Heart right ventricle (tissue), 16 donors: Measurements from ENCODE around the gene NF1. TPM values are rescaled to one million over a fixed set of nuclear protein-coding genes. Genes with fewer than 3 reads are reported as not detected.

ENCODE experiments used
- ATAC-seq, 8 donors: fragments of 200-7000 bp; cut with Tn5 transposase; one replicate each; pipeline ENCODE4 v1.9.1; 2020; ENCODE audit warnings: mild to moderate bottlenecking in 8 of 8, moderate library complexity in 8 of 8, moderate number of reproducible peaks in 1 of 8
- DNase-seq, 2 donors: peaks; one replicate each; pipeline ENCODE4 v3.0.0-alpha.2; 2020
- H3K27ac ChIP-seq, 10 donors: fragments of 200-600 bp; sonication (generic) in 2 of 10; one replicate each; pipeline versions ENCODE4 v1.5.0 to v1.8.0; 2020 to 2022; ENCODE audit warnings: mild to moderate bottlenecking in 3 of 10
- H3K27me3 ChIP-seq, 7 donors: fragments of 200-600 bp; one replicate each; pipeline ENCODE4 v1.8.0; 2021 to 2022; ENCODE audit warnings: mild to moderate bottlenecking in 2 of 7
- H3K36me3 ChIP-seq, 9 donors: fragments of 200-600 bp; sonication (generic) in 1 of 9; one replicate each; pipeline versions ENCODE4 v1.5.0 to v1.8.0; 2020 to 2022; ENCODE audit warnings: mild to moderate bottlenecking in 2 of 9
- H3K4me1 ChIP-seq, 9 donors: fragments of 200-600 bp; sonication (generic) in 1 of 9; one replicate each; pipeline versions ENCODE4 v1.5.0 to v1.8.0; 2020 to 2022; ENCODE audit warnings: mild to moderate bottlenecking in 4 of 9
- H3K4me3 ChIP-seq, 10 donors: fragments of 200-600 bp; sonication (generic) in 2 of 10; one replicate each; pipeline versions ENCODE4 v1.5.0 to v1.8.0; 2020 to 2022; ENCODE audit warnings: mild to moderate bottlenecking in 7 of 10, moderate library complexity in 2 of 10
- H3K9me3 ChIP-seq, 11 donors: fragments of 200-600 bp in 10 of 11; sonication (generic) in 2 of 11; one replicate each; pipeline versions ENCODE4 v1.5.0 to v1.8.0; 2013 to 2022; ENCODE audit warnings: mild to moderate bottlenecking in 2 of 11, control low read depth in 1 of 11, moderate library complexity in 1 of 11
- WGBS, 2 donors: extraction: QIAGEN DNeasy Blood & Tissue Kit; methylation state at CpG; one replicate each; pipeline ENCODE4 v1.1.7; 2013; ENCODE audit warnings: inconsistent platforms in 1 of 2; 5-methylcytosine and 5-hydroxymethylcytosine counted together
- intact Hi-C, 10 donors: fragments of 100-400 bp; cut with DNase I; formaldehyde crosslinking; loops; one replicate each; pipeline versions ENCODE4 v1.11.1 to v1.14.2; 2022
- polyA plus RNA-seq, 2 donors: library from polyadenylated mRNA; stranded (reverse); fragments of 200-250 nt; gene quantifications; one replicate each; pipeline ENCODE4 v1.2.3, GENCODE V29; 2013
- total RNA-seq, 10 donors: library from RNA; stranded (reverse); fragmentation: NEBNext Ultra II Directional in 3 of 10; extraction: Animal tissue kit (Norgen Biotek cat#: 25700) in 3 of 10; gene quantifications; one replicate each; pipeline versions ENCODE4 v1.2.1 to v1.2.4, GENCODE V29; 2021 to 2023
- TF ChIP-seq, protein P1 (sequence below), 9 donors: fragments of 200-600 bp; sonication (generic) in 2 of 9; IDR thresholded peaks; one replicate each; pipeline versions ENCODE4 v1.5.0 to v1.8.0; 2021 to 2022; ENCODE audit warnings: antibody characterized with exemption in 9 of 9, mild to moderate bottlenecking in 5 of 9, moderate library complexity in 1 of 9
- donor health status: Arrhythmogenic right ventricular cardiomyopathy.
- donor health status: ischemic (EF 13 %, LVEDD 7.1; RV severe dilation, severe dysfunction).
- donor health status: healthy with polysubstance abuse.
- donor health status: DM: no; HTN: yes; CAD: no.
- donor health status: DM: no; HTN: no; CAD: no.
- donor health status: ischemic (EF 25% LVEDD 6.9; RV normal size, moderate dysfunction).
- donor health status: ischemic (EF 25% LVEDD 5.7; RV mildly dilated, moderate dysfunction).
- donor health status: healthy.
- donor health status: DM: yes; HTN: yes; CAD: no.
- donor health status: Ischemic cardiomyopathy.
- donor health status: ischemic (EF 35%, LVEDD 5.7; RV mildly dilated, moderate dysfunction).
- donor health status: nonischemic (EF 11% LVEDD 7.7; RV severe dilation, severe dysfunction).
- donor health status: DM: yes; HTN: yes; CAD: no.
- donor health status: PGD.
- donor health status: ischemic (EF 29% LVEDD 5.4; RV normal size, mild dysfunction).
- donor health status: nonischemic (EF 23%, LVEDD 6.1; RV moderate dilation, normal function).

The NF1 gene
- total and polyA plus RNA-seq, 12 donors: 4.2 to 71.0 (median 54.6) TPM

DNA sequence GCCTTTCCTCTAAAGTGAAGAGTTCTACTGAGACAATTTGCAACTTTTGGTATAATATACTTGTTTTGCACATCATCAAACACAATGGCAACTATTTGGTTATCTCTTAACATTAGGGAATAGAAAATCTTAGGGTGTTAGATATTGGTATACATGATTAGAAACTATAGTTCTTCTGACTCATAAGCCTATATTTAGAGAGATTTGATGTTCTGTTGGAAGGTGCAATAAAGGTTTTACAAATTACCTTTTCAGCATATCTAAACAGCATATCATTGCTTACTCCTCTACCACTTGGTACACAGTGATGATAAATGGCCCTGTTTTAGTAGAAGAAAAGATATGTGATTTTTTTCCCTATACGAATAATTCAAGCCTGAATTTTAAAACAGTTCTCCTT, 212.9 kb downstream of the NF1 start:
- H3K4me3 ChIP-seq: peak overlapping the region in 1 of 10 donors; percentile 57
- WGBS, 2 donors: 85 to 94% methylated on average over 1 of the region's 1 CpG
- TF ChIP-seq, protein P1, sequence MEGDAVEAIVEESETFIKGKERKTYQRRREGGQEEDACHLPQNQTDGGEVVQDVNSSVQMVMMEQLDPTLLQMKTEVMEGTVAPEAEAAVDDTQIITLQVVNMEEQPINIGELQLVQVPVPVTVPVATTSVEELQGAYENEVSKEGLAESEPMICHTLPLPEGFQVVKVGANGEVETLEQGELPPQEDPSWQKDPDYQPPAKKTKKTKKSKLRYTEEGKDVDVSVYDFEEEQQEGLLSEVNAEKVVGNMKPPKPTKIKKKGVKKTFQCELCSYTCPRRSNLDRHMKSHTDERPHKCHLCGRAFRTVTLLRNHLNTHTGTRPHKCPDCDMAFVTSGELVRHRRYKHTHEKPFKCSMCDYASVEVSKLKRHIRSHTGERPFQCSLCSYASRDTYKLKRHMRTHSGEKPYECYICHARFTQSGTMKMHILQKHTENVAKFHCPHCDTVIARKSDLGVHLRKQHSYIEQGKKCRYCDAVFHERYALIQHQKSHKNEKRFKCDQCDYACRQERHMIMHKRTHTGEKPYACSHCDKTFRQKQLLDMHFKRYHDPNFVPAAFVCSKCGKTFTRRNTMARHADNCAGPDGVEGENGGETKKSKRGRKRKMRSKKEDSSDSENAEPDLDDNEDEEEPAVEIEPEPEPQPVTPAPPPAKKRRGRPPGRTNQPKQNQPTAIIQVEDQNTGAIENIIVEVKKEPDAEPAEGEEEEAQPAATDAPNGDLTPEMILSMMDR (IDR thresholded peaks at IDR 0.05): no peak
- H3K4me1 ChIP-seq: peaks cover 0 to 33% (median 0%) of the 10 kb centered on the region in 9 donors
- intact Hi-C loops: no loop called here
- H3K27me3 ChIP-seq: no peaks in the 10 kb centered on the region
- H3K27ac ChIP-seq: peak overlapping the region in 1 of 10 donors; percentile 89
- DNase-seq (no peak), ATAC-seq (no peak)
- no peaks in the 10 kb centered on the region for H3K9me3 ChIP-seq
- peaks cover 0 to 51% (median 6%) of the 10 kb centered on the region in 9 donors for H3K36me3 ChIP-seq

DNA sequence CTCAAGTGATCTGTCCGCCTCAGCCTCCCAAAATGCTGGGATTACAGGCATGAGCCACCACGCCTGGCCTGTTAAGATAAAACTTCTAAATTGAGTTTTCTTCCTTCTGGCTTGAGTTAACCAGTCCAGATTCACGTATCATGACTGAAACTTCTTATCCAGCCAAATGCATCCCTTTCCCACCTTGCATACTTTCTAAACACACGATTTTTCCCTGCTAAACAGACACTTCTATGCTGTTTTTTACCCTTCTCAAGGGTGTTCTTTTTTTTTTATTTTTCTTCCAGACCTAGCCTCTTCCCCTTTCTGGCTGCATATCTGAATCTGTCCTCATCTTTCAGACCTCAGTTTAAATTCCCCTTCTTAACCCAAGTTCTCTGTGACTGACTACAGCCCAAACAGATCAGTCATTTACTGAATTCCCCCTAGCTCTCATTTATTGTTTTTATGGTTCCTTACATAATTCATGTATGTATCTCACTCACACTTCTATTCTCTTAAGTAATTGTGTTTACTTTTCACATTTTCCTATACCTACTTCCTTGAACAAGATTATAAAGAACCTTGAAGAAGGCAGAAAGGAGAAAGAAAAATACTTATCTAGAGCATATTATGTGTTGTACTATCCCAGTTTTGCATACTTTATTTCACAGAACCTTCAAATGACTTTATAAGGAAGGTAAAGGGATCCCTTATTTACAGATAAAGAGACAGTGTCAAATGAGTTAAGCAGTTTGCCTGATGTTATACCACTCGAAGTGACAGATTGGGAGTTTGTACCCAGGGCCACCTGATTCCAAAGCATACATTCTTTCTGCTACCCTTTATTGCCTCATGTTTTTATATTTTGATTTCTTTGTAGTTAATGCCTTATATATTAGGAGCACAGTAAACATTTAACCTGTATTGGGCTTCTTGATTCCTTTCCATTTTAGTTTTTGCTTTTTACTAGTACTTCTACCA, 213.9 kb downstream of the NF1 start:
- DNase-seq (no peak), ATAC-seq (no peak)
- Histone ChIP-seq H3K4me1 (peaks cover 0 to 33% (median 0%) of the 10 kb centered on the region in 9 donors), H3K9me3 (no peaks in the 10 kb centered on the region), H3K4me3 (peak overlapping the region in 2 of 10 donors; percentile 2 to 57), H3K27me3 (no peaks in the 10 kb centered on the region), H3K36me3 (peaks cover 0 to 41% (median 6%) of the 10 kb centered on the region in 9 donors), H3K27ac (peak overlapping the region in 1 of 10 donors; percentile 89)
- intact Hi-C loops: no loop called here
- 78 to 83% methylated on average over 5 of the region's 5 CpGs for WGBS, 2 donors
- TF ChIP-seq, protein P1 (IDR thresholded peaks at IDR 0.05): no peak

DNA sequence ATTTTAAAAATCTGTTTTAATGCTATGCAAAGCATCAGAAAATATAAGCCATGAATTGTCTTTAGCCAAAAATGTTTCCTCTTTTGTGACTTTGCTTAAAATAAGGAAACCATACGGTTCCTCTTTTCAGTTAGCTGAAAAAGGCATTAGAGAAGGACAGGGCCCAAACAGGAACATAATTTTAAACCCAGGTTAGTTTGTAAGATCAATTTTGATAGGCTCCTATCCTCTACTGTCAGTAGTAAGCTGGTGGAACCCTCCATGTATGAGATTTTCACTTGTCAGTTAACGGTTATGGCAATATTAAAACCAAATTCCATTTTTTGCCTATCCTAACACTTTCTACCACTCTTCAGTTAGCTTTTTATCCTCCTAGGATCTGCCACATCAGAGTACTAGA, 214.8 kb downstream of the NF1 start:
- Histone ChIP-seq H3K36me3 (peaks cover 0 to 32% (median 6%) of the 10 kb centered on the region in 9 donors), H3K9me3 (no peaks in the 10 kb centered on the region), H3K27me3 (no peaks in the 10 kb centered on the region), H3K4me1 (peaks cover 0 to 39% (median 0%) of the 10 kb centered on the region in 9 donors), H3K4me3 (peak overlapping the region in 1 of 10 donors; percentile 57), H3K27ac (peak overlapping the region in 3 of 10 donors; percentile 15 to 89 (median 32))
- TF ChIP-seq, protein P1 (IDR thresholded peaks at IDR 0.05): no peak
- peak in 4 of 8 donors; percentile 14 to 50 (median 44) for ATAC-seq
- intact Hi-C loops: no loop called here
- WGBS, 2 donors: 86 to 91% methylated on average over 2 of the region's 2 CpGs
- DNase-seq: no peak

DNA sequence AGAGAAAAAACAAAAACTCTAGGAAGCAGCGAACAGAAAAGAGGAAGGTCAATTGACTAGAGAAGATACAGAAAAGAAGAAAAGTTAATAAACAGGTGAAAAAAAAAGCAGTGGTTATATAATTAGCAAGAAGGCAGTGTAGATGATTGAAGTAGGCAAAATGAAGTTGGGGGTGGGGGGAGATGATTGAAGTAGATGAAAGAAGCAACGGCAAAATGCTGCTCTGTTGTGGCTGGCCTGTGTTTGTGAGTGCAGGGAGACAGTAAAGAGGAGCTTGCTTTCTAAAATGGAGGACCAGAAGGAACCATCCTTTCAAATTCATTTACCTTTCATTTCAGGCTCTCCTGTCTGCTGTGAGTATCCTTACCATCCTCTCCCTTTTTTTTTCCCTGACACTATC, 215.5 kb downstream of the NF1 start:
- H3K9me3 ChIP-seq: no peaks in the 10 kb centered on the region
- H3K27ac ChIP-seq: peak overlapping the region in 2 of 10 donors; percentile 15 to 89
- H3K4me3 ChIP-seq: peak overlapping the region in 1 of 10 donors; percentile 57
- peaks cover 0 to 46% (median 0%) of the 10 kb centered on the region in 9 donors for H3K4me1 ChIP-seq
- DNase-seq (no peak), ATAC-seq (no peak)
- no peaks in the 10 kb centered on the region for H3K27me3 ChIP-seq
- TF ChIP-seq, protein P1 (IDR thresholded peaks at IDR 0.05): no peak
- peaks cover 0 to 25% (median 6%) of the 10 kb centered on the region in 9 donors for H3K36me3 ChIP-seq
- intact Hi-C loops: no loop called here
- 30 to 62% methylated on average over 2 of the region's 2 CpGs for WGBS, 2 donors
